AML-193 (cell line): Measurements from ENCODE around the gene PCDHGA3.
"Not testable (repeated sequence)": the region's sequence is repeated elsewhere in the genome, so short reads cannot be mapped to it uniquely, and the experiment has no call there.

Source experiments
- DNase-seq, 2 experiments: peaks; one replicate each; lab custom pipeline; 2025; lab: John Stamatoyannopoulos, UW

The PCDHGA3 gene

GRCh38 chr5:141343242-141343952, at the start of gene PCDHGA3:
Gene PCDHGA3, plus strand, starts transcription at chr5:141343829. Its CDS starts 205 bp downstream, at chr5:141344034.
- no peak for DNase-seq

GRCh38 chr5:141298376-141298775, 45.3 kb upstream of the PCDHGA3 start:
- DNase-seq: no peak

- no peak for DNase-seq
Observed at GRCh38 chr5:141303756-141304155, 39.9 kb upstream of the PCDHGA3 start, which contains the start of gene SLC25A2. Gene SLC25A2, minus strand, starts transcription at chr5:141304049. Its CDS starts 184 bp downstream, at chr5:141303865.

DNA sequence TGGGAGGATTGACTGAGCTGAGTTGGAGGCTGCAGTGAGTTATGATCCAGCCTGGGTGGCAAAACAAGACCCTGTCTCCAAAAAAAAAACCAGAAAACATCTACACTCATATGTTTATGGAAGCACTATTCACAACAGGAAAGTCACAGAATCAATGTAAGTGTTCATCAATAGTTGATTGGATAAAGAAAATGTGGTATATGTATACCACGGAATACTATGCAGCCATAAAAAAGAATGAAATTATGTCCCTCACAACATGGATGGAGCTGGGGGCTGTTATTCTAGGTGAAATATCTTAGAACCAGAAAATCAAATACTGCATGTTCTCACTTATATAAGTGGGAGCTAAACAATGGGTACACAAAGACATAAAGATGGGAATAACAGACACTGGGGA, 37.0 kb upstream of the PCDHGA3 start:
- DNase-seq: no peak

DNA sequence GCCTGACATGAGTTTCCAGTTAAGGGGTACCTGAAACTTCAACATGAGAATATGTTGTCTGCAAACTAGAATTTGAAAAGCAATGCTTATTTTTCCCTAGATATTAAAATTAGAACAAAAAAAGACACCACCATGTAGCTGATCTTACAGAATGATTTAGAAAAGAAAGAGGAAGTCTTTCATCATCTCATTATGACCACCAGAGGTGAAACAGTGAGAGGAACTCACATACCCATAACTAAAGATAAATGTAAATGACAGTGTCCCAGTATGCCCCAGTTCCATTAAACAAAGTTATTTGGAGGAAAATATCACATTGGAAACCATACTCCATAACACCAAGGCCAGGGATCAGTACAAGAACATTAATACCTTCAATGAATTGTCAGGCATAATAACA, 29.9 kb upstream of the PCDHGA3 start:
- DNase-seq: peak in 1 of 2 experiments; percentile 7

GRCh38 chr5:141316963-141317362, 26.7 kb upstream of the PCDHGA3 start:
- not testable (repeated sequence) for DNase-seq

DNA sequence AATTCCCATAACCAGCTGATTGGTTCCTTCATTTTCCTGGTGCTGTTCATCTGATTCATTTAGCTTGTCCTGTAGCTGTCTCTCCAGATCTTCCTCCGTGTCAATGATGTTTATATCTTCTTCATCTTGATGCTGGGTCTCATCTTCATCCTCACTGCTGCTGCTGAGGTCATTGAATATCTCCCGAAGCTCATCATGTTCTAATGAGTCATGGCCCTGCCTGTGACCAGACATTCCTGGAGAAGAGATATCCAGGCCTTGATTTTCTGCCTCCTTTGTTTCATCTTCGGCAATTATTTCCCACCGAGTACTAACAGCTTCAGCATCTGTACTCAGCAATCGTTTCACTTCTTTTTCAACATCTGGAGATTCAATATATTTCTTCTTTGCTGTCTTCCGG, 24.4 kb upstream of the PCDHGA3 start:
- no peak for DNase-seq

DNA sequence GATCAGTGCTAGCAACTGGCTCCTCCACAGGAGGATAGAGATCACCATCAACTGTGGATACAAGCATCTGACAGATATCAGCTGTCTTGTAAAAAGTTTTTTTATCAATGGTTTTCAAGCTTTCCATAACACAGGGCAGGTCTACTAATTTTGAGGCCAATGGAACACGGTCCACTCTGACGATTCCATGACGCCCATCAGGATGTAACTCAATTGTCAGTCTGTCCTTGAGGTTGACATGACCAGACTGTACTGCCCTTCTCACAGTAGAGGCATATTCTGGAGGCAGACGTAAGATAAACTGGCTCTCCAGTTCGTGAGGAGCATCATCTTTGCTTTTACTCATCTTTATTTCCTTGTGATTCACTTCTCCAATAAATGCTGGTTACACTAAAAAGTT, 23.9 kb upstream of the PCDHGA3 start:
- DNase-seq: no peak

GRCh38 chr5:141320225-141321169, 23.1 kb upstream of the PCDHGA3 start, which contains the start of gene TAF7:
Gene TAF7, minus strand, starts transcription at chr5:141320784. Its CDS starts 740 bp downstream, at chr5:141320044.
- DNase-seq: peak; percentile 81 to 84

GRCh38 chr5:141322261-141322660, 21.4 kb upstream of the PCDHGA3 start:
- no peak for DNase-seq

DNA sequence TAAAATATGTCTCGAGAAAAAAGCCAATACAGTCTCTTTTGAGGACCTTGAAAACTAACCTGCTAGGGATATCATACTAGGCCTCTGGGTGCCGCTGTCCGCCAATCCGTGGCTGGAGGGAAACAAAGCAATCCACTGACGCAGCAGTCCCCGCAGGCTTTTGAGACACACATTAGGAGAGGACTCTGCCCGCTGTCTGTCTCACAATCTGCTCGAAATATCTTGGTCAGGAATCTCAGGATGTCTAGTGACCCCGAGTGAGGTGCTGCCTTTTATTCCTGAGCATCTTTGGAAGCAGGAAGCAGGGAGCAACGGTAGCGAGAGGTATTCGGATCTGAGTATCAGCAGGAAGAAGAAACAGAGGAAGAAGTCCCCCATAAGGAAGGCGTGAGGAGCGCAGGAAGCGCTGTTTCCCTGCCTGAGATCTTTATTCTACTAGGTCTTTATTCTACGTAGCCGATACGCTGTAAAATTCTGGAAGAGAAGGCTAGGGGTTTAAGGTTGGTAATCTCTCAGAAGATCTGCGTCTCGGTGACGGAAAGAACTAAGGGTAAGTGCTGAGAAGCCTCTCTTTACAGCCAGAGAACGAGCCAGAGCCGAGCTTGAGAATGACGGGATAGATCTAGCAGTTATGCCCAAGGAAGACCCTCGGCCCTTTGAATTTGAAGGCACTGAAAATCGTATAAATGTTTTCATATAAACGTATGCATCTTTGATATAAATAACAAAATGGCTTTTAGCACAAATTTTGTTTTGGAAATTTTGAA, 17.4 kb upstream of the PCDHGA3 start:
- DNase-seq: no peak

DNA sequence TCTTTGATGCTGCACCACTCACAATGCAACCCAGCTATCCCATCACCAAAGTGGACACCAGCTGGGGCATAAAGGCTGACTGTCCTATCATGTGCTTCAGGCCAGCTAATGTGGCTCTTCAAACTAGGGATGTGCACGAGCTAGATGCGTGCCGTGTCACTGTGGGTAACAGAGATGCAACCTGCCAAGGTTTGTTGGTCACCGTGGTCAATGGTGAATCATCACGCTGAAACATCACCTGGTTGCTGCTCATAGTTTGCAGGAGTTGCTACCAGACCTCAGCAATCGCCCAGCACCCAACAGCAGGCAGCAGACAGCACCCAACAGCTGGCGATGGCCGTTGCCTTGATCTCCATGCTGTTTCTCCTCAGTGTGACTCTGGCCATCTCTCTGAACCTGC, 15.4 kb upstream of the PCDHGA3 start:
- no peak for DNase-seq

DNA sequence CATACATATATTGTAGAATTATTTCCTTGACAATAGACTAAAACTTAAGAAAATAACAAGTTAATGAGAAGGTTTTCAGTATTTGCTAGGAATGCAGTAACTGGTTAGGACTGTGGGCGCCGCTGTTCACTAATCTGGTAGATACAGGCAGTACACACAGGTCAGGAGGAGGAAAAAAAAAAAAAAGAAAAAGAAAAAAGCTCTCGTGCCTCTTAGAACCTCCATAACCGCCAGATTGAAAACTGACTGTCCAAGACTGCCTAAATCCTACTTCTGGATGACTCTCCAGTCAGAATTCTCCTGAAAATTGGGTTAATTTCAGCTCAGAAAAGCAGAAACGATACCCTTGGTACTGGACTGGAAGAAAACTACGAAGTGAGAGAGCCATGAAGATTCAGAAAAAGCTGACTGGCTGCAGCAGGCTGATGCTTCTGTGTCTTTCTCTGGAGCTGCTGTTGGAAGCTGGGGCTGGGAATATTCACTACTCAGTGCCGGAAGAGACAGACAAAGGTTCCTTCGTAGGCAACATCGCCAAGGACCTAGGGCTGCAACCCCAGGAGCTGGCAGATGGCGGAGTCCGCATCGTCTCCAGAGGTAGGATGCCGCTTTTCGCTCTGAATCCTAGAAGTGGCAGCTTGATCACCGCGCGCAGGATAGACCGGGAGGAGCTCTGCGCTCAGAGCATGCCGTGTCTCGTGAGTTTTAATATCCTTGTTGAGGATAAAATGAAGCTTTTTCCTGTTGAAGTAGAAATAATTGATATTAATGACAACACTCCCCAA, 13.1 kb upstream of the PCDHGA3 start, which contains the start of gene PCDHGA1:
PCDHGA1 (plus strand) TSS at position 216 of the 782 bp plus-strand sequence.
- DNase-seq: peak; percentile 19 to 28

GRCh38 chr5:141332571-141332970, 11.1 kb upstream of the PCDHGA3 start:
- not testable (repeated sequence) for DNase-seq

DNA sequence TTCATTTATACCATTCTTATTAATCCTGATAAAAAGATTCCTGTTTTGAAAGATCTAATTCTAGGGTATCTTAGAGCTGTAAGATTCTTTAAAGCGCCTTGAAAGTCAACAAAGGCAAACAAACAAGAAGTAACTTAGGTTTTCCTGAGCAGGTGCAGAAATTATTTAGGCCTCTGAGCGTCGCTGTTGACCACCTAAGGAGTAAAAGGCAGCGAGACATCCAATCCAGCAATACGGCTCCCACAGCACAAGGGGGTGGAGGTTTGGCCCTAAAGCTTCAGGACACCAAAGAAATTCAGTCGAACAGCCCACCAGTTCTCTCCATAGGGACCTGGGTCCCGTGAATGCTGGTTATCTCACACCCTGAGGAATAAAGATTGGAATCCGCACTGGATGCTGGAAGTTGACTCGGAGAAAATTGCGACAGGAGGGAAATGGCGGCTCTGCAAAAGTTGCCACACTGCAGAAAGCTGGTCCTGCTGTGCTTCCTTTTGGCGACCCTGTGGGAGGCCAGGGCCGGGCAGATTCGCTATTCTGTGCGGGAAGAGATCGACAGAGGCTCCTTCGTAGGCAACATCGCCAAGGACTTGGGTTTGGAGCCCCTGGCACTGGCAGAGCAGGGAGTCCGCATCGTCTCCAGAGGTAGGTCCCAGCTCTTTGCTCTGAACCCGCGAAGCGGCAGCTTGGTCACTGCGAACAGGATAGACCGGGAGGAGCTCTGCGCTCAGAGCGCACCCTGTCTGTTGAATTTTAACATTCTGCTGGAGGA, 4.9 kb upstream of the PCDHGA3 start, which contains the start of gene PCDHGA2:
PCDHGA2 (plus strand) TSS at position 223 of the 769 bp plus-strand sequence.
- DNase-seq: no peak

GRCh38 chr5:141340781-141341354, 2.8 kb upstream of the PCDHGA3 start:
- not testable (repeated sequence) for DNase-seq

DNA sequence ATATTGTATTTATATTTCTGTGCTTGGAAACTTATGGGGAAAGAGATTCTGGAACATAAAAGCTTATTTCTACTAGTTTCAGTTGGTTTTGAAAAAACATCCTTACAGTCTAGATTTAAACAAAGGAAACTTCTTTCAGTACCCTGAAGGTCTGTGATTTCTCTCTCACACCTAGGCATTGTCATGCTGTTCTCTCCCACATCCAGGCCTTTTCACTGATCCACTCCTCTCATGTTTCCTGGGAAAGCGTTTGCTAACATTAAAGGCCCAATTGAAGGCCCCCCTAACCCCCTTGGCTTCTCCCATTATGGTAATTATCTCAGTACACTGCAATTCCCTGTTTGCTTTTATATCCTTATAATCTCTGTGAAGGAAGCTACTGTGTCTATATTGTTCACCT, 856 bp upstream of the PCDHGA3 start:
- DNase-seq: no peak

- no peak for DNase-seq
Observed at GRCh38 chr5:141343953-141344463, 379 bp downstream of the PCDHGA3 start.

GRCh38 chr5:141345327-141345726, 1.7 kb downstream of the PCDHGA3 start:
- no peak for DNase-seq

- DNase-seq: not testable (repeated sequence)
Observed at GRCh38 chr5:141346017-141346416, 2.4 kb downstream of the PCDHGA3 start.
